GM19238 (cell line): Measurements from ENCODE around the gene SDK1.

Experiments used
- DNase-seq: peaks from one replicate; pipeline ENCODE4 v3.0.0; 2011; ENCODE audit warnings: low spot score; ENCODE audit not compliant: insufficient read length

The SDK1 gene

DNA sequence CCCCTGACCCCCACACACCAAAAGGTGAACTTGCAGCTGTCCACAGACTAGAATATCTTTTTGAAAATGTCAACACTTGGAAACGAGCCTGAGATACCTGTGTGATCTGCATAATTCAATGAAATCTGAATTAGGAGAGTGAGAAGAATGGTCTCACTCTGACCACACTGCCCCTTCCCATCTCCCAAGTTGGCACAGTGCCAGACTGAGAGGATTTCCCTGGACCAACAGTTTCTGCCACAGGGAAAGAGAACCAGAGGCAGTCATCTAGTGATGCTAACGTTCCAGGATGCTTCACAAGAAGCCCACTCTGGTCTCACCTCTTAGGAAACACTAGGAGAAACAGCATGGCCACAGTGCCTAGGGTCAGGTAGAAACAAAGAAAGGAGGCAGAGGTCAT, 479.0 kb downstream of the SDK1 start:
- no peak for DNase-seq

- no peak for DNase-seq
Observed at GRCh38 chr7:3780525-3780924, 479.5 kb downstream of the SDK1 start.

DNA sequence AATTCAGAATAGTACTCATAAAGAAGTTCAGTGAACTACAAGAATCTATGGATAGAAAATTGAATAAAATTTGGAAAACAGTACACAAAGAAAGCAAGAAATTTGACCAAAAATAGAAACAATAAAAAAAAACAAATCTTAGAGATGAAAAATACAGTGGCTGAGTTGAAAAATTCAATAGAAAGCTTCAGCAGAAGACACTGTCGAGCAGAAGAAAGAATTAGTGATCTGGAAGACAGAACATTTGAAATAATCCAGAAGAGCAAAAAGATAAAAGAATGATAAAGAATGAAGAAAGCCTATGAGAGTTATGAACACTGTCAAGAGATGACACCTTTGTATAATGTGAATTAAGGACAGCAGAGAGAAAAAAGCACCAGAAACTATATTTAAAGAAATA, 480.6 kb downstream of the SDK1 start:
- no peak for DNase-seq

GRCh38 chr7:3787717-3788264, 486.7 kb downstream of the SDK1 start:
- DNase-seq, result no peak

DNA sequence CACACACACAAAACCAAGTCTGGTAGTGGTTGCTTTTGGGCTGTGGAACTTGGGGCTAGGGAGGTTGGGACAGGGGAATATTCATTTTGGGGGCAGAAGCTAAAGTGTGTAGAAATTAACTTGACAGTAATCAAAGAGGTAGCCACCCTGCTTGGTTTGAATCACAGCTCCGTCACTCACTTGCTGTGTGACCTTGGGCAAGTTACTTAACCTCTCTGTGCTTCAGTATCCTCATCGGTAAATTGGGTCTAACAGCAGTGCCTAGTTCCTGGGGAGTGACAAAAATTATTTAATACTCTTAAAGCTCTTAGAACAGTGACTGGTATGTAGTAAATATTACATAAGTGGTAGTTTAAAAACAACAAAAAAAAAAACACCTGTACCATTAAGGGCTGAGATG, 489.8 kb downstream of the SDK1 start:
- no peak for DNase-seq

- no peak for DNase-seq
Observed at GRCh38 chr7:3791327-3791726, 490.3 kb downstream of the SDK1 start.

DNA sequence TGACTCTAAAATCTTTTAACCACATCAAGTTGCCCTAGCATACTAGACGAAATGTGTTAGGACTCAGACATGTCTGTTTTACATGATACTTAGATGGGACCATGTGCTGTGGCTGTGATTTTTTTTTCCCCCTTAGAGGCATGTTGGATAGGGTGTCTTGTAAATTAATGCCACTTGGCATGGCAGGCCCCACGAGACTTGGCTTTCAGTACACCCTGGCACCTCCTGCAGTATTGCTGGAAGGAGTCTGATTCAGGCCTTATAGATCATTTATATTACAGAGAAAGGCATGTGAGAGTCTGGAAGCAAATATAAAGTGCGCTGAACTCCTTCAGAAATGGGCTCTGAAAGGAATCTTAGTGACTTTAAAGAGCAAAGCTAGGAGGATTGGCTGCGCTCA, 494.1 kb downstream of the SDK1 start:
- DNase-seq, result no peak

GRCh38 chr7:3795781-3796180, 494.7 kb downstream of the SDK1 start:
- DNase-seq, result no peak

- no peak for DNase-seq
Observed at GRCh38 chr7:3805151-3805550, 504.1 kb downstream of the SDK1 start.

- DNase-seq, result no peak
Observed at GRCh38 chr7:3806516-3806915, 505.5 kb downstream of the SDK1 start.

DNA sequence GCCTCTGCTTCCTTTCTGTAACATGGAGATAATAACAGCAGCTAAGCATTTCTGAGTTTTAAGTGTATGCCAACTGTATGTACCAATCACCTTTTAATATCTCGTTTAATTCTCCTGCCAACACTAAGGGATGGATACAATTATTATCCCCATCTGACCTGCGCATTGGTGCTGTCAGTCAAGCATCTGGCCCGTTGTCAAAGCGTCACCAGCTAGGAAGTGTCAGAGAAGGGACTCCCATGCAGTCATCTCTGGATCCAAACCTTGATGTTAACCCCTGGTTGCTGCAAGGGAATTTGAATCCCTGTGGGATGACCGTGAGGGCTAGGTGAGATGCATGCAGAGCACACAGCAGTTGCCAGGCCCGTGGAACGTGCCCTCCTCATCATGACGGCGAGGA, 506.8 kb downstream of the SDK1 start:
- DNase-seq, result no peak

- no peak for DNase-seq
Observed at GRCh38 chr7:3821488-3821887, 520.4 kb downstream of the SDK1 start.

DNA sequence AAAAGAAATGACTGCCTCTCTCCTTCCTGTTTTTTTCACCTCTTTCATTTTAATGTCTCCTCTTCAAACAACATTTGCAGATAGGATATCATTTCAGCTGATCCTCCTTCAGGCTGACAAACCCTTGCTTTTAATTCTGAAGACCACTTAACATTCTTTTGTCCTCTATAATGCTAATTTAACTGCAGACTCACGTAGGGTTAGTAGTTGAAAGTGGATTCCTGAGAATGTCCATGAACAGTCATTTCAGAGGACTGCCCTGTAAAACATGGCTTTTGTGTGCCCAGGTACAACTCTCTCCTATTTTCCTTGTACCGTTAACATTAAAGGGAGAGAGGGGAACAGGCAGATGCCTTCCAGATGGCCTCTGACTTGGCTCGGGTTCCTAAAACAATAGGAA, 524.4 kb downstream of the SDK1 start:
- no peak for DNase-seq

DNA sequence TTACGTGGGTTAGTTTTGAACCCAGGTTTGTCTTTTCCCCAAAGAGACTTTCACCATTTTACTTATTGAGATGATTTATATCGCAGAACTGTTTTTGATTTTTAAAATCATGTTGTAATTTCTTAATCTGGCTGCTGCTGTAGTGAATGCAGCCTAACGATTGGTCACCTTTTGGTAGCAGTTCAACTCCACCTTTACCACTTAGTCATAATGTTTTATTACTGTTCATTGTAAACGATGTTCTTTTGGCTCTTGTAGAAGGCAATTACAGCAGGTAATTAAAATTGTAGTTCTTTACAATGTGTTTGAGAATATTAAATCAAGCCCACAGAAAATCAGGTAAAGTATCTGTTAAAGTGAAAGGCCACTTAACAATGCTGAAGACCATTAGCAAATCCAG, 531.1 kb downstream of the SDK1 start:
- DNase-seq, result no peak

GRCh38 chr7:3835109-3835508, 534.1 kb downstream of the SDK1 start:
- no peak for DNase-seq

GRCh38 chr7:3836855-3837254, 535.8 kb downstream of the SDK1 start:
- DNase-seq, result no peak

- DNase-seq, result no peak
Observed at GRCh38 chr7:3844540-3845151, 543.6 kb downstream of the SDK1 start.

DNA sequence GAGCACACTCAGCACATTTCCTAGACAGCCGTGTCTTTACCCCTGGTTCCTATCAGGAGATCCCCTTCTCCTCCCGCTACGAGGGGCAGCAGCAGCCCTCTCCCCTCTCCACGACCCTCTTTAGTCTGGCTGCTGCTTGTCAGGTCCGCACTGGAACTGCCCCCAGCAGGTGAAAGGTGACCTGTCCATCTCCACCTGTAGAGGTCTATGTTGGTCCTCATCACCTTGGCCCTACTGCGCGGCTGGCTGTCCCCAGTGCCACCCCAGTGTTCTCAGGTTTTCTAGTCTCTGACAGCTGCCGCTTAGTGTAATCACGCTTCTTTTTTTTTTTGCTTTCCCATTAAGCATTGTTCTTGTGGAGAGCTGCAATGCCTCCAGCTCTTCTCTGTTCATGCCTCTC, 545.7 kb downstream of the SDK1 start:
- DNase-seq, result no peak

DNA sequence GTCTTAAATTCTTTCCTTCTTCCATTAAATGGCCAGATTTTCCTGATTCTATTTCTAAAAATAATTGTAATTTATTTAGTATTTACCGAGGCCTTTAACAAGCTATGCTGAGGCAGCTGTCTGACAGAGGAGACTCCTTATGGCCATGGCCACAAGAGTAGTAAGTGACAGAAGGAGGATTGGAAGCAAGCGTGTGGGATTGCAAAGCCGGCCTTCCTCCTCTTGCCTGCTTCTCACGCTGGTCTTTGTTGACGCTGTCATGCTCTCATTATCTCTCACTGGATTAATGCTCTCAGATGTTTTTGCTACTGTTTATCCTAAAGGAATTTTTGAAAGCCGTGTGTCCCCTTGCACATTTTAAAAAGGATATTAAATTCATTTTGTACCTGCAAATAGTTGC, 546.3 kb downstream of the SDK1 start:
- DNase-seq, result no peak

GRCh38 chr7:3859431-3859830, 558.4 kb downstream of the SDK1 start:
- no peak for DNase-seq

DNA sequence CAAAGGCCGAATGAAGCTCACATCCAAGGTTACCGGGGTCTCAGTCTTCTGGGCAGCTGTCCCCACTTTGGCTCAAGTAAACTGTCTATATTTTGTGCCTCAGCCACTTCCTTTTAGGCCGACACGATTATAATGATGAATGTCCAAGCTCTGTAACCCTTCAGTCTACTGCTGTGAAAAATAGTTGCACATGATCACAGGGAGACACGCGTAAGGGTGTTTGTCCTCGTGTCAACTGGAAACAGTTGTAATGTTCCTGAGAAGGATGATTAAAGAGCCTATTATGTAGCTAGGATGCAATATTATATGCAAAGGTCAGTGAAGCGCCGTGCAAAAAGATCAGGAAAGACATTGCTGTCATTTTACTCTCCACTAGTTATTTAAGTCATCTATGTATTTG, 559.9 kb downstream of the SDK1 start:
- DNase-seq, result no peak

GRCh38 chr7:3861386-3861785, 560.3 kb downstream of the SDK1 start:
- no peak for DNase-seq

DNA sequence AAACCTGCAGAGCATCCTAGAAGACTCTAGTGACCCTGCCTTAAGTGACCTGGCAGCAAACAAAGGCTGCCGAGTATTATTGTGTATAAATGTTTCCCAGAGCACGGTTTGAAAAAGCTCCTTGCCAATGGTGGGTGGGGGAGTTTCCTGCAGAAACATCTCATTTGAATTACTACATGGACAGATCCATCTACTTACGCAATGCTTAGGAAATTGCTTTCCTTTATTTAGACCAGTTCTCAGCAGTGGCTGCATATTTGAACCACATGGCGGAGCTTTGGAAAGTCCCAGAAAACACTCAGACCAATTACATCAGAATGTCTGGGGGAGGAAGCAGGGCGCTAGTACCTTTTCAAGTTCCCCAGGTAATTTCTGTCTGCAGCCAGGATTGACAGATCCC, 560.9 kb downstream of the SDK1 start:
- no peak for DNase-seq

DNA sequence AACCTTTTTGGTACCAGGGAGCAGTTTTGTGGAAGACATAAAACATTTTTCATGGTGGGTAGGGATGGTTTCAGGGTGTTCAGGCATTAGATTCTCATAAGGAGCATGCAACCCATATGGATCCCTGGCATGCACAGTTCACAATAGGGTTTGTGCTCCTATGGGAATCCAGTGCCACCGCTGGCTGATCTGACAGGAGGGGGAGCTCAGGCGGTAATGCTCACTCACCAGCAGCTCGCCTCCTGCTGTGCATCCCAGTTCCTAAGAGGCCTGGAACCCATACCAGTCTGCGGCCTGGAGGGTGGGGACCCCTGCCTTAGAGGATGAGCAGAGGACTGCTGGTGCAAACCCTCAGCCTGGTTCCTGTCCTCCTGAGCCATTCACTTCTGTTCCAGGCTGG, 561.7 kb downstream of the SDK1 start:
- DNase-seq, result no peak
